Stimulated activated CD8-positive, alpha-beta memory T cell treated with anti-CD3 and anti-CD28 coated beads, Interleukin-12 subunit alpha, Interleukin-12 subunit beta, amount 100 ng/mL, for 24 hours (primary cell): ENCODE measurements around the gene IGF1R.

ENCODE experiments used
- DNase-seq: peaks from one replicate; pipeline ENCODE4 v3.0.0-alpha.2; 2020; ENCODE audit errors: extremely low read depth

Gene IGF1R

GRCh38 chr15:98648654-98649471 is 524 bp downstream of the IGF1R start:
- no peak for DNase-seq

DNA sequence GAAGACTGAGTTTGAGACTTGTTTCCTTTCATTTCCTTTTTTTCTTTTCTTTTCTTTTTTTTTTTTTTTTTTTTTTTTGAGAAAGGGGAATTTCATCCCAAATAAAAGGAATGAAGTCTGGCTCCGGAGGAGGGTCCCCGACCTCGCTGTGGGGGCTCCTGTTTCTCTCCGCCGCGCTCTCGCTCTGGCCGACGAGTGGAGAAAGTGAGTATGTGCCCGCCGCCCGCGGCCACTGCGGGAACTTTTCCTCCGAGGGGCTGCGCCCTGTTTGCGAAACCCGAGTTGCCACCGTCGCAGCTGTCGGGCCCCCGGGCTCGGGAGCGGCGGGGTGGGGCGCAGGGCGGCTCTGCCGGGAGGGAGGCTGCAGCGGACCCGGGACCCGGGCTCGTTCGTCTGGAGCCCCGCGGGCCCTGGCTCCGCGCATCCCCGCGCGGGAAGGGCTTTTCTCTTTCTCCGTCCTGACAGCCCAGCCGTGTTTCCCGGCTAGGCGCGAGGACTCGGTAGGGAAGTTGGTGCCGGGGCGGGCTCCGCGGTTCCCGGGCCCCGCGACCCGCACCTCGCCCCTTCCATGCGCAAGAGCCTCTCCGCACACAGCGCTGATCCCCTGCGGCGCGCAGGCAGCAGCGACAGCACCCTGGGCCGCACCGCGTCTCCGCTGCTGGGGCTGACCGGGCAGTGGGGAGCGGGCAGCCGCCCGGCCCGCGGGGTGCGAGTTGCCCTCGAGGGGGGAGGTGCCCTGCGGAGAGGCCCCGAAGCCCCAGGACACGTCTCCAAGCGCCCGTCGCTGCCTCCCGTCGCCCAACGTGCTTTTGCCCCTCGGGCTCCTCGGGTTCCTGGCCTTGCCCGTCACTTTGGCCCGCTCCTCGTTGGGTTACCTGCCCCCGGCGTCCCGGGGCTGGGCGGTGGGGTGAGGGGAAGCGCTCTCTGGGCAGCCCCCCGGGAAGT is 1.4 kb downstream of the IGF1R start:
- DNase-seq = no peak

- DNase-seq = no peak
Measured at GRCh38 chr15:98650417-98651035, 2.2 kb downstream of the IGF1R start.

DNA sequence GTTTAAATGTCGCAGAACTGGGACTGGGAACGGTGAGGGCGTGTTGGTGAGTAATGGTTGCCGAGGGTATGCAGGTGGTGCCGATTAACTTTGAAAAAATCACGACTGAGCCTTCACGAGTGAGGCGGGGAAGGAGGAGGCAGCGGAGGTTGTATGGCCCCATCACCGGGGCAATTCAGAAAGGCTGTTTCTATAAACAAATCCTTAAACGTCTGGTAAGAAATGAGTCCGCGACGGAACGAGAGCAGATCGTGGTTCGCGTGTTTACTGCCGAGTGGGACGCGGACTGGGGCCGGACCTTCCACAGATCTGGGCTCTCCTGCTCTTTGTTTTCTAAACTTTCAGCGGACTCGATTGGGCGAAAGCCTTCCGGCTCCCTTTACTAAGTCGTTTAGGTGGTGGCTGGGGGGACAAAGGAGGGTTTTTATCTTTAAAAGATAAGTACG is 2.7 kb downstream of the IGF1R start:
- DNase-seq = no peak

DNA sequence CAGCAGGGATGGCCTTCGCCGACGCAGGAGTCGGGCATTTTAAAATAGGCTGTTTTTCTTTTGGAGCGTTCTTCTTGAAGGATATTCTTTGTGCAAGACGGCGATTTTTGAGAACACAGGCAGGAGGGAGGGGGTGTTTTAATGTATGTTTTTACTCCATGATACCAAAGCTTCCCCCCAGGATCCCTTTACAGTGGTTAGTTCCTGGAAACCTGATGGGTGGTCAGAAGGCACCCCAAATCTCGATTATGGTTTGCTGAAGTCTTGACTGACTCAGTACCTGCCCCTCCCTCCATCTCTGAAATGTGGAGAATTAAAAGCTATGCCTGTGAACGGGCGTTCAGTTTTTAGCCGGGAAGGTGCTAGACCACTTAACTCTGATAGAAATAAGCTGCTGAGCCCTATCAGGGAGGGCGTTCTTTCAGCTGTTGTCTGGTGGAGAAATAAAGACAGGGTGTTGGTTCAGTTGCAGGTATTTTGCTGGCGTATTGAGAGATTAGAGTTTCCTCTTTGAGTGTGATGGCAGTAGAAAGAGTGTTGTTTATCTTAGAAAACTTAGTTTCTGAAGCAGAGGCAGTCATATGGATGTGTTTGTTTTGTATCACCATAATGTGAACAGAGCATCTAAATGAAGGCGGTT is 3.4 kb downstream of the IGF1R start:
- DNase-seq = no peak

DNA sequence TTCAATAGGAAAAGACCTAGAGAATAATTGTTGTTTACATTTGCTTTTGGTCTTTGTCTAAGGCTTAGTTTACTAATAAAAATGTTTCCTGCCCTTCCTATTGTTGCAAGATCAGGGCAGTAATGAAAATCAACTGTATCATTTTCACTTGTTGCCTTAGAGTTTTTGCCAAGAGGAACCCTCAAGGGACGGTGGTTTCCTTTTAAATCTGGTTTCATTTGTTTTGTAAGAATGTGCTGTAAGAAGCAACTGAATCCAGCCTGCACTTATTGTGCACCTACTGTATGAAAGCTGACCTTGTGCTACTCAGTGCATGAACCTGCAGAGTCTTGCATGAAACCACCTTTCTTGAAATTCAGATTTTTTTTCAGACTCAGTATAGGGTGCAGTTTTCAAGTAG is 5.3 kb downstream of the IGF1R start:
- no peak for DNase-seq

- DNase-seq = no peak
Measured at GRCh38 chr15:98654790-98655360, 6.5 kb downstream of the IGF1R start.

GRCh38 chr15:98655732-98656131 is 7.4 kb downstream of the IGF1R start:
- DNase-seq = no peak

DNA sequence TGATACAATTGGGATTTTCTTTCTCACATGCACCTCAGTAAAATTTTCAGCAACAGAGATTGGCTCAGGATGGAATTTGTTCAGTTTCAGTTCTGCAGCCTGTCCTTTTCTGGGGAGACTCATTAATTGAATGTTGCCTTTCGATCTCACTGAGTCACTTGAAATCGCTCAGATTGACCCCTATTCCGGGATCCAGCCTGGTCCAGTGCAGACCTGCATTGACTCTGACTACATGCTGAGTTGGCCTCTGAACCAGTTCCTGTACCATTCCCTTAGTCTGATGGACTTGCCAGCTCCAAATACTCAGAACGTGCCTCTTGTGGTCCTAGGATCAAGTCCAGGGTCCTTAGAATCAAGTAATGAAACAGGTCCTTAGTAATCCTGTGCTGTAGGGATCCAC is 9.4 kb downstream of the IGF1R start:
- DNase-seq = no peak

GRCh38 chr15:98658831-98659699 is 10.7 kb downstream of the IGF1R start:
- DNase-seq = no peak

DNA sequence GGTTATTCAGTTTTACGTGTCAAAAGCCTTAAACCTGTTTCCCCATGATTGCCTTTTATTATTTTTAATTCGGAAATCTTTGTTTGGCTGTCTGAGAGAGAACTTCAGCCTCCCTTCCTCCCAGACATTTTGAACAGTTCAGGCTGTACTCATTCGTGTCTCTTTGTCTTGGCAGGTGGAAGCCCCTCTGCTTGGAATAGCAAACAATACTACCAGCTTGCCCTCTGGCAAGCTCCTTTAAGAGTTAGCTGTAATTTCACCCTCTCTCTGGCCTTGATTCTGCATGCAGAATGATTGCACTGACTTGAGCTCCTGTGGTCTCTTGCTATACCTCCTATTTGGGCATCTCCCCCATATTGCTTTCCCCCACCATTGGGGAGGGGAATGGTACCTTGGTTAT is 11.7 kb downstream of the IGF1R start:
- no peak for DNase-seq

DNA sequence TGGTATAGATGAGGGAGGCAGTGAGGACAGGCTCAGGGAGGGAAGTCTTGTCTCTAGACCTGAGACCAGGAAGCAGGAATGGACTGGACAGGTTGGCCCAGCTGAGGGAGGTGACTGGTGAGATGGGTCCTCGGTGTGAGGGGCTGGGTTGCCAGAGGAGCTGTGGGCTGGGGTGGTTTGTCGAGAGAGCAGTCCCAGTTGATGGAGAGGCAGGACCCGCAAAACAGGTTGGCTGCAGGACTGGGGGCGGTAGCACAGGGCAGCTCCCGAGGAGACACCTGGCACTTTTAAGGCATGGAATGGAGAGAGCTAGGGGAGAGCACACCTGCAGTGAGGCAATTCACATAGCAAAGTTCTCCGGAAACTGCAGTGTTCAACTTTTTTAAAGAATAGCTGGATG is 14.7 kb downstream of the IGF1R start:
- DNase-seq = no peak

- no peak for DNase-seq
Measured at GRCh38 chr15:98663606-98664005, 15.3 kb downstream of the IGF1R start.

DNA sequence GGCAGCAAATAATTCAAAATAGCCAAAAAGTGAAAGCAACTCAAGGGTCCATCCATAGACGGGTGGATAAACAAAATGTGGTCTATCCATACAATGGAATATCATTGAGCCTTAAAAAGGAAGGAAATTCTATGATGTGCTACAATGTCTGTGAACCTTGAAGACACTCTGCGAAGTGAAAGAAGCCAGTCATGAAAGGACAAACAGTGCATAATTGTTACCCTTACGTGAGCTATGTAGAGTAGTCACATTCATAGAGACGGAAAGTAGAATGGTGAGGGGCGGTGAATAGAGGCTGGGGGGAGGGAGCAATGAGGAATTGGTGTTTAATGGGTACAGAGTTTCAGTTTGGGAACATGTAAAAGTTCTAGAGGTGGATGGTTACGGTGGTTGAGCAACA is 18.1 kb downstream of the IGF1R start:
- no peak for DNase-seq

DNA sequence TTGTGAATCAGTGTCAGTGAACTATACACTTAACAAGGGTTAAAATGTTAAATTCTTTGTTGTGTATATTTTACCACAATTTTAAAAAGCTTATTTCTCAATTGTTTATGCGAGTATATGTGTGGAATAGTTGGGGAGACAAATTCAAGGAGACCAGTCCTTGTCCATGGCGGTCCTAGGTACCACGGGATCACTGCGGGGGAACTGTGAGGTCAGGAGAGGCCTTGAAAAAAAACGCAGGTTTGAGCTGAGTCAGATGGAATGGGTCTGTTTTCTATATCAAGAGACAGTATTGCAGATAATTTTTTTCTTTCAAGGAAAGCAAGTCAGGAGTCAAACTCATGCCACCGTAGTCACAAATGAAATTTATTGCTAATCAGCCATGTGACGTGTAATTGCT is 18.5 kb downstream of the IGF1R start:
- DNase-seq = no peak

- no peak for DNase-seq
Measured at GRCh38 chr15:98667521-98668179, 19.3 kb downstream of the IGF1R start.

- DNase-seq = no peak
Measured at GRCh38 chr15:98668566-98669308, 20.4 kb downstream of the IGF1R start.

- no peak for DNase-seq
Measured at GRCh38 chr15:98669638-98670037, 21.3 kb downstream of the IGF1R start.
